HepG2 (cell line): ENCODE data around the gene VAV2. TPM values are rescaled to one million over a fixed set of nuclear protein-coding genes. Genes with fewer than 3 reads are reported as not detected.

Experiments used
- ATAC-seq: fragments of 200-7000 bp; cut with Tn5 transposase; 3 replicates; pipeline ENCODE4 v1.9.1; 2020; ENCODE audit warnings: mild to moderate bottlenecking, moderate library complexity
- BruUV-seq: library from RNA; stranded (reverse); fragments of 400-500 nt; replicated peaks from 2 replicates; lab custom pipeline; 2021; lab: Mats Ljungman, UMichigan
- CTCF ChIA-PET: fragments of 300-600 bp; formaldehyde crosslinking; extraction: SDS; loops from one replicate; lab custom pipeline; 2021; ENCODE audit warnings: low total read pairs, inconsistent platforms, low intra/inter-chr PET ratio; lab: Yijun Ruan, JAX
- POLR2A ChIA-PET: fragments of 350-600 bp; sonication (Branson Sonifier 250); formaldehyde crosslinking; loops from one replicate; lab custom pipeline; 2020; ENCODE audit warnings: antibody characterized with exemption, inconsistent platforms; lab: Yijun Ruan, JAX
- DNase-seq: peaks from one replicate; pipeline ENCODE4 v3.0.0-alpha.2; 2015; ENCODE audit warnings: low spot score
- FAIRE-seq: peaks from 3 replicates; lab custom pipeline; 2011; peaks lifted over from hg19 to GRCh38; lab: Jason Lieb, UNC
- H2AFZ ChIP-seq: one replicate; pipeline ENCODE4 v1.6.1; 2011; ENCODE audit warnings: low read length, inconsistent platforms
- H3K27ac ChIP-seq: fragments of 300-600 bp; 3 replicates; pipeline ENCODE4 v1.8.0; 2011; ENCODE audit warnings: mixed run types, mild to moderate bottlenecking, mixed read lengths, low read length, inconsistent platforms; ENCODE audit not compliant: insufficient read depth; ENCODE audit errors: extremely low read length
- H3K27me3 ChIP-seq, 2 experiments: fragments of 200-600 bp in 1 of 2; 2 replicates in 1 of 2; 3 replicates in 1 of 2; pipeline versions ENCODE4 v1.6.0 to v1.8.0; 2011; ENCODE audit warnings: low read length in 2 of 2, mild to moderate bottlenecking in 2 of 2, moderate library complexity in 2 of 2, inconsistent platforms in 1 of 2; ENCODE audit not compliant: insufficient read depth in 2 of 2, control insufficient read depth in 1 of 2
- H3K36me3 ChIP-seq, 2 experiments: fragments of 200-600 bp in 1 of 2; replicated peaks in 1 of 2; 2 replicates in 1 of 2; 3 replicates in 1 of 2; pipeline versions ENCODE4 v1.5.1 to v1.8.0; 2011; ENCODE audit warnings: low read length in 2 of 2, inconsistent platforms in 1 of 2; ENCODE audit not compliant: insufficient read depth in 2 of 2, control insufficient read depth in 1 of 2
- H3K4me1 ChIP-seq: 2 replicates; pipeline ENCODE4 v1.5.1; 2012; ENCODE audit warnings: low read length, inconsistent platforms; ENCODE audit not compliant: insufficient read depth
- H3K4me2 ChIP-seq: 2 replicates; pipeline ENCODE4 v1.6.0; 2011; ENCODE audit warnings: low read depth, low read length, inconsistent platforms
- H3K4me3 ChIP-seq, 3 experiments: fragments of 200-600 bp in 1 of 3; sonication (generic), shearing (Covaris generic) in 1 of 3; replicated peaks in 1 of 3; 2 replicates each; pipeline ENCODE4 v1.5.1; 2011 to 2016; ENCODE audit warnings: low read length in 3 of 3, inconsistent platforms in 2 of 3, low read depth in 2 of 3, mild to moderate bottlenecking in 2 of 3, control low read depth in 1 of 3, mixed read lengths in 1 of 3; ENCODE audit not compliant: insufficient read depth in 1 of 3
- H3K79me2 ChIP-seq: one replicate; pipeline ENCODE4 v1.6.1; 2011; ENCODE audit warnings: low read length, inconsistent platforms; ENCODE audit not compliant: insufficient read depth
- H3K9ac ChIP-seq: 2 replicates; pipeline ENCODE4 v1.6.0; 2011; ENCODE audit warnings: mild to moderate bottlenecking, low read depth, low read length, inconsistent platforms; ENCODE audit not compliant: insufficient read depth
- H3K9me3 ChIP-seq: 2 replicates; pipeline ENCODE4 v1.5.1; 2012; ENCODE audit warnings: mild to moderate bottlenecking, low read length
- H4K20me1 ChIP-seq: 2 replicates; pipeline ENCODE4 v1.6.0; 2011; ENCODE audit warnings: inconsistent platforms, mild to moderate bottlenecking, low read length, moderate library complexity; ENCODE audit not compliant: insufficient read depth
- ATF7 ChIP-seq, 2 experiments: fragments of 450-650 bp in 1 of 2; sonication (generic) in 1 of 2; formaldehyde crosslinking in 1 of 2; IDR thresholded peaks; 2 replicates each; pipeline versions ENCODE4 v1.4.0 to v1.6.1; 2016 to 2020; ENCODE audit warnings: antibody characterized with exemption in 1 of 2, mild to moderate bottlenecking in 1 of 2, missing genetic modification reagents in 1 of 2
- CCAR2 ChIP-seq: fragments of 200-400 bp; formaldehyde crosslinking; optimal IDR thresholded peaks from 2 replicates; pipeline ENCODE3; 2018; ENCODE audit warnings: low read depth, mild to moderate bottlenecking, low read length, moderate library complexity
- CENPT ChIP-seq: sonication (generic); formaldehyde crosslinking; IDR thresholded peaks from 2 replicates; pipeline ENCODE4 v1.8.0; 2022; ENCODE audit warnings: low read depth, mild to moderate bottlenecking, moderate library complexity, missing genetic modification reagents
- CHD4 ChIP-seq: fragments of 200-600 bp; sonication (generic); IDR thresholded peaks from 2 replicates; pipeline ENCODE4 v1.7.0; 2017; ENCODE audit warnings: mild to moderate bottlenecking, low read length, borderline replicate concordance
- DDIT3 ChIP-seq: sonication (generic); formaldehyde crosslinking; IDR thresholded peaks from 2 replicates; pipeline ENCODE4 v1.4.0; 2020; ENCODE audit warnings: mild to moderate bottlenecking, missing genetic modification reagents
- JUNB ChIP-seq: sonication (generic); formaldehyde crosslinking; IDR thresholded peaks from 2 replicates; pipeline ENCODE4 v1.8.0; 2022; ENCODE audit warnings: missing genetic modification reagents, mild to moderate bottlenecking, borderline replicate concordance
- NFE2L2 ChIP-seq: fragments of 150-350 bp; IDR thresholded peaks from 2 replicates; pipeline ENCODE4 v1.6.1; 2014; ENCODE audit warnings: low read length
- NFIC ChIP-seq: IDR thresholded peaks from 2 replicates; pipeline ENCODE4 v1.6.1; 2012; ENCODE audit warnings: mild to moderate bottlenecking, low read length, inconsistent platforms
- RFXAP ChIP-seq: sonication (generic); formaldehyde crosslinking; IDR thresholded peaks from 2 replicates; pipeline ENCODE4 v1.4.0; 2020; ENCODE audit warnings: missing genetic modification reagents, borderline replicate concordance
- SNRNP70 ChIP-seq: fragments of 200-400 bp; formaldehyde crosslinking; IDR thresholded peaks from 2 replicates; pipeline ENCODE4 v1.6.1; 2017; ENCODE audit warnings: mild to moderate bottlenecking, low read depth, low read length, moderate library complexity
- YY1 ChIP-seq: IDR thresholded peaks from 2 replicates; pipeline ENCODE4 v1.6.1; 2011; ENCODE audit warnings: low read length, low read depth, moderate library complexity, mild to moderate bottlenecking; ENCODE audit not compliant: insufficient read depth, insufficient replicate concordance
- ZNF260 ChIP-seq: sonication (generic); formaldehyde crosslinking; IDR thresholded peaks from 2 replicates; pipeline ENCODE4 v1.4.0; 2020; ENCODE audit warnings: missing genetic modification reagents, low read depth, mild to moderate bottlenecking, borderline replicate concordance
- ZNF484 ChIP-seq: sonication (generic); formaldehyde crosslinking; IDR thresholded peaks from 2 replicates; pipeline ENCODE4 v1.5.1; 2020; ENCODE audit warnings: mild to moderate bottlenecking, low read depth, missing genetic modification reagents, borderline replicate concordance
- ZNF547 ChIP-seq: sonication (generic); formaldehyde crosslinking; IDR thresholded peaks from 2 replicates; pipeline ENCODE4 v1.5.1; 2020; ENCODE audit warnings: mild to moderate bottlenecking, missing genetic modification reagents
- ZNF550 ChIP-seq: sonication (generic); formaldehyde crosslinking; IDR thresholded peaks from 2 replicates; pipeline ENCODE4 v1.4.0; 2020; ENCODE audit warnings: mild to moderate bottlenecking, missing genetic modification reagents, borderline replicate concordance
- ZNF724P ChIP-seq: sonication (generic); formaldehyde crosslinking; IDR thresholded peaks from 2 replicates; pipeline ENCODE4 v1.8.0; 2022; ENCODE audit warnings: missing genetic modification reagents, borderline replicate concordance
- ZNF816 ChIP-seq: sonication (generic); formaldehyde crosslinking; IDR thresholded peaks from 2 replicates; pipeline ENCODE4 v1.8.0; 2022; ENCODE audit warnings: missing genetic modification reagents, mild to moderate bottlenecking, borderline replicate concordance
- WGBS: methylation state at CpG from one replicate; pipeline ENCODE4 v1.1.6; 2017; ENCODE audit warnings: low lambda C conversion rate; 5-methylcytosine and 5-hydroxymethylcytosine counted together
- in situ Hi-C: cut with HindIII; loops from 2 replicates; pipeline ENCODE4 v1.10.0; 2017; ENCODE audit warnings: low pct_unique_long_range_greater_than_20kb; ENCODE audit not compliant: extremely low pct_ligation_motif_present
- intact Hi-C: fragments of 100-400 bp; cut with micrococcal nuclease; formaldehyde crosslinking; loops from one replicate; pipeline ENCODE4 v1.10.0; 2022; ENCODE audit not compliant: unreplicated experiment
- polyA plus RNA-seq, 8 experiments: library from polyadenylated mRNA; depleted of rRNA in 3 of 8; stranded (reverse) in 7 of 8; unstranded in 1 of 8; fragments of >200 nt; fragmentation: Illumina TruSeq in 4 of 8; extraction: Trizol in 4 of 8; gene quantifications; 2 replicates each; pipeline versions ENCODE4 v1.2.1 to v1.2.3, GENCODE V29; 2011 to 2016; ENCODE audit warnings: low read depth in 4 of 8, missing spikeins in 1 of 8, mixed read lengths in 1 of 8; ENCODE audit not compliant: insufficient read depth in 1 of 8
- total RNA-seq, 5 experiments: library from RNA; depleted of rRNA; stranded (reverse); fragments of >200 nt; fragmentation: Illumina TruSeq; extraction: Trizol; gene quantifications; 2 replicates each; pipeline ENCODE4 v1.2.3, GENCODE V29; 2016; ENCODE audit warnings: low read depth in 1 of 5

VAV2 gene
- total and polyA plus RNA-seq, 2 of the 13 experiments (the other 11 are each of a cell fraction or from before 2014, with no cell fraction given), result 22.5 to 22.9 TPM

- H4K20me1 ChIP-seq, result peaks cover 41% of the 10 kb centered on the region; the same call in 1 of the 2 replicates
Measured at GRCh38 chr9:133950192-133950591, 41.9 kb downstream of the VAV2 start.

GRCh38 chr9:133949486-133950061 is 42.5 kb downstream of the VAV2 start:
- TF ChIP-seq CCAR2 (no peak), RFXAP (CRISPR knock-in tag) (no peak), ZNF547 (CRISPR knock-in tag) (no peak), CHD4 (no peak), SNRNP70 (no peak), NFIC (no peak), NFE2L2 (no peak), ZNF260 (CRISPR knock-in tag) (no peak)
- Histone ChIP-seq H3K9me3 (no peaks in the 10 kb centered on the region), H3K9ac (no peak overlapping the region), H3K79me2 (peaks cover 86% of the 10 kb centered on the region), H3K4me3 (no peak overlapping the region), H3K4me2 (no peak overlapping the region), H4K20me1 (peaks cover 39% of the 10 kb centered on the region; the same call in 1 of the 2 replicates), H2AFZ (no peak overlapping the region), H3K4me1 (no peaks in the 10 kb centered on the region), H3K27ac (no peak overlapping the region), H3K36me3 (peaks cover 4 to 33% of the 10 kb centered on the region in 2 experiments; a peak in 3 of 5 replicates), H3K27me3 (no peaks in the 10 kb centered on the region)
- POLR2A ChIA-PET, result no interaction called here
- CTCF ChIA-PET, result no interaction called here
- no TSS peak for BruUV-seq
- intact Hi-C loops, result no loop called here
- 93% methylated on average over 11 of the region's 14 CpGs for WGBS
- no peak for ATAC-seq
- in situ Hi-C loops, result no loop called here
- FAIRE-seq, result no peak
- DNase-seq, result no peak

More at GRCh38 chr9:133950192-133950591, 41.9 kb downstream of the VAV2 start:
- Histone ChIP-seq H3K4me3 (no peak overlapping the region), H3K27ac (no peak overlapping the region), H3K79me2 (peaks cover 85% of the 10 kb centered on the region), H3K36me3 (peaks cover 4 to 33% of the 10 kb centered on the region in 2 experiments; a peak in 3 of 5 replicates), H3K9ac (no peak overlapping the region), H3K4me2 (no peak overlapping the region), H3K9me3 (no peaks in the 10 kb centered on the region), H2AFZ (no peak overlapping the region), H3K27me3 (no peaks in the 10 kb centered on the region), H3K4me1 (no peaks in the 10 kb centered on the region)
- FAIRE-seq, result no peak
- no peak for TF ChIP-seq DDIT3 (CRISPR knock-in tag)
- no peak for TF ChIP-seq ATF7 (IDR thresholded peaks at IDR 0.05)
- no peak for TF ChIP-seq ATF7 (CRISPR knock-in tag; IDR thresholded peaks at IDR 0.05)
- TF ChIP-seq ZNF816, result no peak
- no peak for TF ChIP-seq ZNF550 (CRISPR knock-in tag)
- TF ChIP-seq ZNF724P (CRISPR knock-in tag), result no peak
- TF ChIP-seq CENPT, result no peak
- TF ChIP-seq ZNF484 (CRISPR knock-in tag), result no peak
- TF ChIP-seq YY1, result no peak
- no peak for TF ChIP-seq JUNB
- intact Hi-C loops (no loop called here), in situ Hi-C loops (no loop called here)
- ATAC-seq, result no peak
- ChIA-PET POLR2A (no interaction called here), CTCF (no interaction called here)
- WGBS, result 95% methylated on average over 6 of the region's 13 CpGs
- DNase-seq, result no peak
- BruUV-seq, result no TSS peak
